Kidney (tissue), 14 donors: ENCODE data around the gene CNOT10. TPM values are rescaled to one million over a fixed set of nuclear protein-coding genes. Genes with fewer than 3 reads are reported as not detected.
A peak's percentile ranks its signal among the peaks of the same experiment; 100 is the strongest.

Experiments
- DNase-seq, 5 donors: peaks; one replicate each; pipeline ENCODE4 v3.0.0-alpha.2; 2013 to 2020
- FAIRE-seq: peaks from 2 replicates; lab custom pipeline; 2012; peaks lifted over from hg19 to GRCh38; lab: Jason Lieb, UNC
- H3K27ac ChIP-seq, 2 donors: one replicate each; pipeline ENCODE4 v1.7.0; 2013; ENCODE audit warnings: low read depth in 2 of 2, low read length in 2 of 2, inconsistent platforms in 1 of 2
- H3K27me3 ChIP-seq: one replicate; pipeline ENCODE4 v1.7.1; 2013; ENCODE audit warnings: low read length, inconsistent platforms; ENCODE audit not compliant: control insufficient read depth, insufficient read depth
- H3K36me3 ChIP-seq, 3 donors: one replicate each; pipeline versions ENCODE4 v1.7.0 to v1.7.1; 2013; ENCODE audit warnings: low read length in 3 of 3, control low read depth in 1 of 3, inconsistent platforms in 1 of 3; ENCODE audit not compliant: insufficient read depth in 3 of 3, control insufficient read depth in 2 of 3
- H3K4me1 ChIP-seq, 3 donors: one replicate each; pipeline versions ENCODE4 v1.7.0 to v1.7.1; 2013; ENCODE audit warnings: low read length in 3 of 3, inconsistent platforms in 1 of 3, low read depth in 1 of 3; ENCODE audit not compliant: control insufficient read depth in 2 of 3, insufficient read depth in 2 of 3
- H3K4me3 ChIP-seq, 3 donors: one replicate each; pipeline versions ENCODE4 v1.7.0 to v1.8.1; 2013; ENCODE audit warnings: low read length in 3 of 3, control low read depth in 1 of 3, inconsistent platforms in 1 of 3
- H3K9ac ChIP-seq, 3 donors: one replicate each; pipeline versions ENCODE4 v1.7.0 to v1.7.1; 2013; ENCODE audit warnings: low read length in 3 of 3, control low read depth in 1 of 3, inconsistent platforms in 1 of 3
- H3K9me3 ChIP-seq, 3 donors: one replicate each; pipeline versions ENCODE4 v1.7.0 to v1.7.1; 2013; ENCODE audit warnings: low read length in 3 of 3, control low read depth in 1 of 3, inconsistent platforms in 1 of 3; ENCODE audit not compliant: control insufficient read depth in 2 of 3, insufficient read depth in 1 of 3
- CTCF ChIP-seq: IDR thresholded peaks from 3 replicates; pipeline ENCODE4 v1.5.1; 2012; ENCODE audit warnings: mild to moderate bottlenecking, moderate library complexity, borderline replicate concordance; ENCODE audit not compliant: insufficient read depth; ENCODE audit errors: extremely low read depth
- intact Hi-C: fragments of 100-400 bp; cut with DNase I; formaldehyde crosslinking; loops from one replicate; pipeline ENCODE4 v1.11.1; 2022
- polyA plus RNA-seq: library from polyadenylated mRNA; stranded (reverse); fragments of 350-450 nt; fragmentation: Illumina TruSeq; extraction: RNeasy Lipid Tissue Mini Kit (QIAGEN cat#74804); gene quantifications from one replicate; pipeline ENCODE4 v1.2.3, GENCODE V29; 2014; ENCODE audit warnings: low read depth, low replicate concordance; ENCODE audit not compliant: insufficient read depth
- total RNA-seq: library from RNA; stranded (reverse); fragmentation: NEBNext Ultra II Directional; extraction: Animal tissue kit (Norgen Biotek cat#: 25700); gene quantifications from one replicate; pipeline ENCODE4 v1.2.1, GENCODE V29; 2021
- donor health status: control.
- donor health status: control.
- donor health status: control.
- donor health status: control.
- donor health status: control.
- donor health status: DM: yes; HTN: yes; CAD: no.
- donor health status: Normal renal cell carcinoma (clear cell type).

The CNOT10 gene
- total and polyA plus RNA-seq, 2 donors from 2014 or later, result 19.0 to 34.0 TPM

GRCh38 chr3:32684029-32684799 lies 774 bp upstream of the CNOT10 start:
- Histone ChIP-seq H3K36me3 (no peaks in the 10 kb centered on the region), H3K4me3 (peak overlapping the region; percentile 78 to 98 (median 96)), H3K27me3 (no peaks in the 10 kb centered on the region), H3K27ac (peak overlapping the region; percentile 59 to 65), H3K9ac (peak overlapping the region; percentile 13 to 75 (median 58)), H3K9me3 (no peaks in the 10 kb centered on the region), H3K4me1 (peaks cover 3 to 11% (median 5%) of the 10 kb centered on the region in 3 donors)
- FAIRE-seq, result no peak
- intact Hi-C loops, result no loop called here
- DNase-seq, result peak in 1 of 5 donors; percentile 16
- no peak for TF ChIP-seq CTCF

GRCh38 chr3:32685543-32686185 lies 676 bp downstream of the CNOT10 start:
- H3K27ac ChIP-seq, result peak overlapping the region; percentile 62 to 67

GRCh38 chr3:32686713-32687112 lies 1.7 kb downstream of the CNOT10 start:
- Histone ChIP-seq H3K4me1 (peaks cover 3 to 11% (median 5%) of the 10 kb centered on the region in 3 donors), H3K27ac (no peak overlapping the region), H3K4me3 (no peak overlapping the region), H3K9ac (no peak overlapping the region), H3K9me3 (no peaks in the 10 kb centered on the region), H3K27me3 (no peaks in the 10 kb centered on the region), H3K36me3 (no peaks in the 10 kb centered on the region)
- intact Hi-C loops, result no loop called here
- DNase-seq (no peak), FAIRE-seq (no peak)
- no peak for TF ChIP-seq CTCF

More at GRCh38 chr3:32685543-32686185, 676 bp downstream of the CNOT10 start:
- FAIRE-seq, result no peak
- no peaks in the 10 kb centered on the region for H3K27me3 ChIP-seq
- TF ChIP-seq CTCF, result no peak
- intact Hi-C loops, result no loop called here
- peak in 2 of 5 donors; percentile 38 to 53 for DNase-seq
- peak overlapping the region; percentile 78 to 98 (median 96) for H3K4me3 ChIP-seq
- H3K9me3 ChIP-seq, result no peaks in the 10 kb centered on the region
- H3K36me3 ChIP-seq, result no peaks in the 10 kb centered on the region
- H3K9ac ChIP-seq, result peak overlapping the region in 2 of 3 donors; percentile 48 to 59
- peaks cover 3 to 11% (median 5%) of the 10 kb centered on the region in 3 donors for H3K4me1 ChIP-seq
